ENCODE data around the gene ELOF1.

The ELOF1 gene

GRCh38 chr19:11506967-11507366, 52.1 kb downstream of the ELOF1 start (continued):
- TF ChIP-seq POU6F1 (CRISPR knock-in tag; IDR thresholded peaks at IDR 0.05; ENCODE audit: borderline replicate concordance, low read depth) (no peak), ZNF70 (CRISPR knock-in tag; IDR thresholded peaks at IDR 0.05) (no peak), PATZ1 (CRISPR knock-in tag; IDR thresholded peaks at IDR 0.05; ENCODE audit: borderline replicate concordance) (no peak)

- TF ChIP-seq PPARA (CRISPR knock-in tag; IDR thresholded peaks at IDR 0.05; ENCODE audit: borderline replicate concordance) = no peak
- TF ChIP-seq ZNF70 (CRISPR knock-in tag; IDR thresholded peaks at IDR 0.05) = no peak
- TF ChIP-seq PATZ1 (CRISPR knock-in tag; IDR thresholded peaks at IDR 0.05; ENCODE audit: borderline replicate concordance) = no peak
- no peak for TF ChIP-seq ZC3H10 (CRISPR knock-in tag; IDR thresholded peaks at IDR 0.05)
- no peak for TF ChIP-seq GLIS3 (CRISPR knock-in tag; IDR thresholded peaks at IDR 0.05)
- no peak for TF ChIP-seq TSHZ2 (CRISPR knock-in tag; IDR thresholded peaks at IDR 0.05)
- no peak for TF ChIP-seq OSR1 (CRISPR knock-in tag; IDR thresholded peaks at IDR 0.05)
- TF ChIP-seq ESRRG (CRISPR knock-in tag; IDR thresholded peaks at IDR 0.05) = no peak
- no peak for TF ChIP-seq CSDC2 (CRISPR knock-in tag; IDR thresholded peaks at IDR 0.05)
- no peak for TF ChIP-seq RARB (CRISPR knock-in tag; IDR thresholded peaks at IDR 0.05)
- no peak for TF ChIP-seq BACH2 (CRISPR knock-in tag; IDR thresholded peaks at IDR 0.05; ENCODE audit: borderline replicate concordance)
- no peak for TF ChIP-seq TOX (CRISPR knock-in tag; IDR thresholded peaks at IDR 0.05; ENCODE audit: borderline replicate concordance)
- no peak for TF ChIP-seq ZFP3 (CRISPR knock-in tag; IDR thresholded peaks at IDR 0.05)
- TF ChIP-seq ISL1 (CRISPR knock-in tag; IDR thresholded peaks at IDR 0.05) = no peak
- TF ChIP-seq ZFP30 (CRISPR knock-in tag; IDR thresholded peaks at IDR 0.05) = no peak
- no peak for TF ChIP-seq SNAI2 (CRISPR knock-in tag; IDR thresholded peaks at IDR 0.05)
- no peak for TF ChIP-seq TCF4 (CRISPR knock-in tag; IDR thresholded peaks at IDR 0.05; ENCODE audit: borderline replicate concordance)
- ATAC-seq = peak; percentile 15
Measured at GRCh38 chr19:11506101-11506555, 52.9 kb downstream of the ELOF1 start.

- TF ChIP-seq TSHZ2 (CRISPR knock-in tag; IDR thresholded peaks at IDR 0.05) (peak; percentile 55; the same call in 1 of the 2 replicates), ARNTL (CRISPR knock-in tag; IDR thresholded peaks at IDR 0.05; ENCODE audit: borderline replicate concordance, low read depth) (no peak), GLIS3 (CRISPR knock-in tag; IDR thresholded peaks at IDR 0.05) (peak; percentile 54; the same call in 1 of the 2 replicates), ZC3H10 (CRISPR knock-in tag; IDR thresholded peaks at IDR 0.05) (0 out of 2 replicates have a peak, but pooled peaks have one; percentile 32), ESRRG (CRISPR knock-in tag; IDR thresholded peaks at IDR 0.05) (peak; percentile 69; the same call in 1 of the 2 replicates), OSR1 (CRISPR knock-in tag; IDR thresholded peaks at IDR 0.05) (no peak), CREB5 (CRISPR knock-in tag; IDR thresholded peaks at IDR 0.05; ENCODE audit: low read depth) (no peak)
- ATAC-seq = peak; percentile 68
Measured at GRCh38 chr19:11505504-11506100, 53.4 kb downstream of the ELOF1 start, which contains the start of gene ZNF653. ZNF653 (minus strand) TSS chr19:11505839; CDS start chr19:11505786, 53 bp downstream.

Measured in SK-N-SH treated with all-trans-retinoic acid at 6 μM for 48 hours (cell line).